GM12872 (cell line): ENCODE results near the gene NOD2.

ENCODE experiments used
- CTCF ChIP-seq: IDR thresholded peaks from 3 replicates; pipeline ENCODE4 v1.5.1; 2011; ENCODE audit warnings: low read depth, mild to moderate bottlenecking, low read length, moderate library complexity; ENCODE audit not compliant: insufficient read depth

Gene NOD2

GRCh38 chr16:50774405-50774804 is 81.0 kb downstream of the NOD2 start:
- no peak for TF ChIP-seq CTCF

GRCh38 chr16:50774960-50775359 is 81.6 kb downstream of the NOD2 start:
- TF ChIP-seq CTCF: no peak

GRCh38 chr16:50776037-50776436 is 82.6 kb downstream of the NOD2 start:
- no peak for TF ChIP-seq CTCF

GRCh38 chr16:50778284-50779163 is 85.1 kb downstream of the NOD2 start:
- no peak for TF ChIP-seq CTCF

GRCh38 chr16:50781043-50781442 is 87.6 kb downstream of the NOD2 start:
- 0 out of 3 replicates have a peak, but pooled peaks have one; percentile 28 for TF ChIP-seq CTCF

- no peak for TF ChIP-seq CTCF
Measured at GRCh38 chr16:50781518-50781917, 88.1 kb downstream of the NOD2 start.
